SKM-1 (cell line): Measurements from ENCODE around the gene CROCC.

ENCODE experiments used
- DNase-seq: peaks from one replicate; lab custom pipeline; 2025; ENCODE audit not compliant: unreplicated experiment; lab: John Stamatoyannopoulos, UW

CROCC gene

GRCh38 chr1:16967962-16968361 lies 46.2 kb downstream of the CROCC start:
- no peak for DNase-seq

DNA sequence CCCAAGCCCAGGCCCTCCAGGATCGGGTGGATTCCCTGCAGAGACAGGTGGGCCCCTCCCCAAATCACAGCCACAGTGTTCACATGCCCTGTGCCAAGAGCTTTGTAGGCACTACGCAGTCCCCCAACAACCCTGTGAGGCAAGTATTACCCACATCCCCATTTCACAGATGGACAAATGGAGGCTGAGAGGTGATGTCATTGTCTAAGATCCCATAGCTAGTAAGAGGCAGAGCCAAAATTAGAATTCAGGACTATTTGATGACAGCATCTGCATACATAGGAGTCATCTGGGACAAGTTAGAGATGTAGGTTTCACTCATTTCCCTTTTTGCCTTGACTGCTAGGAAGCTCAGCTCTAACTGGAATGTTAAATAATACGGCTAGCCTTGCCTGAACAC lies 46.6 kb downstream of the CROCC start:
- DNase-seq = no peak

GRCh38 chr1:16969057-16969611 lies 47.4 kb downstream of the CROCC start:
- no peak for DNase-seq

GRCh38 chr1:16969651-16970050 lies 47.9 kb downstream of the CROCC start:
- DNase-seq = no peak

DNA sequence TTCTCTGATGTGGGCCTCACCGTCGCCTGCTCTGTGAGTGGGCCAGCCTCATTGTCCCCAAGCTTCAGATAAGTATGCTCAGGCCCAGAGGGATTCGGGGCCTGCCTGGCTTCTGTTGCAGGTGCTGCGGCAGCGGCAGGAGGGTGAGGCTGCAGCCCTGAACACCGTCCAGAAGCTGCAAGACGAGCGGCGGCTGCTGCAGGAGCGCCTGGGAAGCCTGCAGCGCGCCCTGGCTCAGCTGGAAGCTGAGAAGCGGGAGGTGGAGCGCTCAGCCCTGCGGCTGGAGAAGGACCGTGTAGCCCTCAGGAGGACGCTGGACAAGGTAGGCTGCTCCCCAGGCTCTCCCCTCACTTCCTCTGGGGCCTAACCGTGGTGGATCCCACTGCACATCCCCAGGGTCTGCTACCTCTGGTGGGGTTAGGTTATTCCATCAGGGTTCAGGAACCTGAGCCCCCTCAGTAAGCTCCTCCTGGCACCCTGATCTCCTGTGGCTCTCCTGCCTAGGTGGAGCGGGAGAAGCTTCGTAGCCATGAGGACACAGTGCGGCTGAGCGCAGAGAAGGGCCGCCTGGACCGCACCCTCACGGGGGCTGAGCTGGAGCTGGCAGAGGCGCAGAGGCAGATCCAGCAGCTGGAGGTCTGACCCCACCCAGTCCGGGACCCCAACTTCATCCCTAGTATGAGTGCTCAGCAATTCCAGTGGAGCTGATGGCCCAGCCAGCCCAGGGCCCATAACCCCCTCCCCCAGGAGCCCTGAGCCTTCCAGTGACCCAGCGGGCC lies 48.6 kb downstream of the CROCC start:
- no peak for DNase-seq

DNA sequence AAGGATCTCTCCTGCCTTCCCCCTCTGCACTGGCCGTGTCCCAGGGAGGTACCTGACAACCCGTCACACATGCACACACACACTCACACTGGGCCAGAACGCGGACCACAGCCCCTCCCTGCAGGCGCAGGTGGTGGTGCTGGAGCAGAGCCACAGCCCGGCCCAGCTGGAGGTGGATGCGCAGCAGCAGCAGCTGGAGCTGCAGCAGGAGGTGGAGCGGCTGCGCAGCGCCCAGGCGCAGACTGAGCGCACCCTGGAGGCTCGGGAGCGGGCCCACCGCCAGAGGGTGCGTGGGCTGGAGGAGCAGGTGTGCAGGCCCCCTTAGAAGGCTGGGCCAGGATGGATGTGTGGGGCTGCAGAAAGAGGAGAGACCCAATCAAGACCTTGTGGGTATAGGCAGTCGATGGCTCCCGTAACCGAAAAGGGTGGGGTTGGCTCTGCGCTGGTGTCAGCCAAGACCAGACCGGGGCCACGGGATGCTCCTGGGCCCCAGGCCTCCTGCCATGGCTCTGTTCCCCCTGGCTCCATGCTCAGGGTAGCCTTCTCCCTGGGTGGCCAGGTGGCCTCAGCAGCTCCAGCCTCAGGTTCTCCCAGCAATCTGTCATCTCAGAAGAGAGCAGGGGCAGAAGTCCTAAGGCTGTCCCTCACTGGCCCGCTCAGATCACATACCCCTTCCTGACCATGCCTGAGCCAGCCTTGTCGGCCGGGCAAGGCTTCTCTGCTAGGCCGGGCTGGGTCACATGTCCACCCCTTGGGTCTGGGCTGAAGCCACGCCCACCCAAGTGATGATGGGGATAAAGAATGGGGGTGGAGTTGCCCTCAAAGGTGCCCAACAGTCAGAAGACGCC lies 49.8 kb downstream of the CROCC start:
- DNase-seq = no peak

DNA sequence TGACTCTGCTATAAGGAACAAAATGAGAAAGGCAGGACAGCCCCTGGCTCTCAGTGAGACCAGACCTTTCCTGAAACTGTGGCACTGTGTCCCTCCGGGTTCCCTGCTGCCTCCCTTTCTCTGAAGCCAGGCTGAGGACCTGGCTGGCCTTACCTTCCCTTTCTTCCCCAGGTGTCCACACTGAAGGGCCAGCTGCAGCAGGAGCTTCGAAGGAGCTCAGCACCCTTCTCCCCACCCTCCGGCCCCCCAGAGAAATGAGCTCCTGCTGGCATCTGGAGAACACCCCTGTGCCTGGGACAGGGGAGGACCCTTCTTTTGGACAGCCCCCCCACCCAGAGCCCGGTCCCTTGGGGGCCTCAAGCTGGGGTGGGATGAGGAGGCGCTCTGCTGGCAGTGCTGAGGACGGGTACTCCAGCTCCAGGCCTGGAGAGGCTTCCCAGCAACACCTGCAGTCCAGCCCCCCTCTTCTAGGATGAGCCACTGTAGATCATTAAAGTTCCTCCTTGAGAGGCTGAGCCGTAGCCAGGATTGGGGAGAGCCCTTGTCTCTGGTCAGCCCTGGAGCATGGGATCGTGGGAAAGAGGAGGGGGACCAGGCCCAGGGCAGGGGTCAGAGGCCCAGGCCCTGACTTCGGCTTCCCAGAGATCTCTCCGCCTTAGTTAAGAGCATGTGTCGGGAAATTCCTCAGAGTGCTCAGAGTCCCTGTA lies 50.6 kb downstream of the CROCC start:
- no peak for DNase-seq

DNA sequence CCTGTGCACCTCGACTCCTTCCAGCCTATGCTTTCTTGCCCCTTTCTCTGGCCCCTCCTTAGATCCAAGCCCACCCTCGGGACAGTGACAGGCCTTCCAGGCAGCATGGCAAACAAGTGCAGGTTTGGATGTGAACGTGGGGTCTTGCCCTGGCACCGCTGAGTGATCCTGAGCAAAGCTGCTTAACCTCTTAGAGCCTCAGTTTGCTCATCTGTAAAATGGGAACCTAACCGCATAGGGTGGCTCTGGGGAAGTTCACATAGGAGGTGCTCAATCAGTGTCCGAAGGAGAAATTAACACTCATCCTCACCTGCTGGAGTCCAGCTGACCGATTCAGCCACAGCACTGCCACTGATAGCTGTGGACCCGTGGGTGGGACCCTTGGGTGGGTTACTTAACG lies 51.5 kb downstream of the CROCC start:
- no peak for DNase-seq

DNA sequence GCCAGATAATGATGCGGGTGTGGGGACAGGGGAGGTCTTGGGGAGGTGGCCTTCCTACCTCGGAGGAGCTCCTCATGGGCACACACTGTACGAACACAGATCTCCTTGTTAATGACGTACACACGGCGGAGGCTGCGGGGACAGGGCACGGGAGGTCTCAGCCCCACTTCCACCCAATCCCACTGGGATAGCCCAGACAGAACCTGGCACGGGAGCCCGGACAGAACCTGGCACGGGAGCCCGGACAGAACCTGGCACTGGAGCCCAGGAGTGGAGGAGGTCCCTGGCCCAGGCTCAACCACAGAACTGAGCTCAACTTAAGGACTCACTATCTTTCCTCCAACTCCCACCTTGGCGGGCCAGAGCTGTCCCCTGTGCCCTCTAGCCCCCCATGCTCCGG lies 53.5 kb downstream of the CROCC start:
- no peak for DNase-seq

- DNase-seq = no peak
Observed at GRCh38 chr1:16975838-16976237, 54.1 kb downstream of the CROCC start.

DNA sequence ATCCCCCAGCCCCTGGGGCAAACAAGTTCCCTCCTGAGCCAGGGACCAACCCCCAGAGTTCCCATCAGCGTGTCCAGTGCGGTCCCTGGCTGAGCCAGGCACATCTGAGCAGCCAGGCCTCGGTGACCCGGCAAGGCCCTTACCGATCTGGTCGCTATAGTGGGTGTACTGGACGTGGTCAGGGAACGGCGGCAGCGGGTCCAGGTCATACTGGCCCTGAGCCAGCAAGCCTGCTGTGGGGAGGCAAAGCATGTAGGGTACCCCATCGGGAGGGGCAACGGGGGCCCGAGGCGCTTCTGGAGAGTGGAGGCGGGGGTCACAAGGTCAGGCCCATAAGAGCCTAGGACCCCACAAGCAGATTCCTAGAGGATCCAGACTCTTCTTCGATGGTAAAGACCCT lies 55.2 kb downstream of the CROCC start:
- DNase-seq = no peak

DNA sequence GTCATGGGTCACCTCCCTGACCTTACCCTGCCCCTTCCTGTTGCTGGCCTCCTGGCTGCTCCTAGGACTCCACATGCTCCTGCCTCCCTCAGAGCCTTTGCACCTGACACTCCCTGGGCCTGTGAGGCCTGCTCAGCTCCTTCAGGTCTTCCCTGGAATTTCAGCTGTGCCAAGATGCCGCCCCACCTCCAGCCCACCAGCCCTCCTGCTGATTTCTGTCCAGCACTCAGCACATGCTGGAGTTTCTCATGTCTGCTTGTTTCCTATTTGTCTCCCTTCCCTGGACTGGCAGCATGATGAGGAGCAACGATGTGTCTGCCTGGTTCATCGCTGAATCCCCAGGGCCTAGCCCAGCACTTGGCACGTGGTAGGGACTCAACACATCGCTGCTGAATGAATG lies 55.6 kb downstream of the CROCC start:
- no peak for DNase-seq

GRCh38 chr1:16978139-16978538 lies 56.4 kb downstream of the CROCC start:
- no peak for DNase-seq

DNA sequence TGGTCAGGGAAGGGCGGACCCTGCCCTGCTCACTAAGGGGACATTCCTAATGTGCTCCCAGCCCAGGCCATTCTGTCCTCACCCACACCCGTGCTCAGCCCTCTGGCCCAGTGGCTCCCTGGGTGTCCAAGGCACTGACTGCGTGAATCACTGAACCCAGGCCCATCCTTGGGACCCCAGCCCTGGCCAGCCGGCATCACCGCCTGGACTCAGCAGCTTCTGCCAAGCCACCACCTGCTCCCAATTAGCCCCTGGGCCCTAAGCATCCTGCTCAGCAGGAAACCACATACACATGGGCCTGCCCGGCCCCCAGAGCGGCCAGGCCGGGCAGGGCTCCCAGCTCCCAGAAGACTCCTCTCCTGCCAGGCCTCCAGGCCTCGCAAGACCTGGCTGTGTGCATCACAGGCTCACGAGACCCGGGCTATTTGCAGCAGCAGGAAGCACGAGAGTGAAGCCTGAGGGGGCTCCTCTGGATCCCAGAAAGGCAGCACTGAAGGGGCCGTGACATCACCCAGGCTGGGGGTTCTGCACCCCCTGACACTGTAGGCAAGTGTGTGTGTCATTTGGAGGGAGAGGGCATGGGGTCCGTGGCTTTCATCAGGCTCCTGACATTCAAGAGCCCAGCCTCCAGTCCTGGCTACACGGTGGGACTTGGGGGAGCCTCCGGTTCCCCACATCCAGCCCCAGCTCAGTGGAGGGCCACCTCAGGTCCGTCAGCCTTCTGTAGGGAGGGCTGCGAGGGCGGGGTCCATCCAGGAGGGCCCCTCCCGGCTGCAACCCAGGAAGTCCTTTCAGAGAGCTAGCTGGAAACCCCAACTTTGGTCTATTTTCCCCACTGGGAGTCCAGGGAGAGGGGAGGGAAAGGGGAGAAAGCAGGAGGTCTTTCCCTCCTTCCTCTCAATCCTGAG lies 57.1 kb downstream of the CROCC start:
- DNase-seq = no peak

DNA sequence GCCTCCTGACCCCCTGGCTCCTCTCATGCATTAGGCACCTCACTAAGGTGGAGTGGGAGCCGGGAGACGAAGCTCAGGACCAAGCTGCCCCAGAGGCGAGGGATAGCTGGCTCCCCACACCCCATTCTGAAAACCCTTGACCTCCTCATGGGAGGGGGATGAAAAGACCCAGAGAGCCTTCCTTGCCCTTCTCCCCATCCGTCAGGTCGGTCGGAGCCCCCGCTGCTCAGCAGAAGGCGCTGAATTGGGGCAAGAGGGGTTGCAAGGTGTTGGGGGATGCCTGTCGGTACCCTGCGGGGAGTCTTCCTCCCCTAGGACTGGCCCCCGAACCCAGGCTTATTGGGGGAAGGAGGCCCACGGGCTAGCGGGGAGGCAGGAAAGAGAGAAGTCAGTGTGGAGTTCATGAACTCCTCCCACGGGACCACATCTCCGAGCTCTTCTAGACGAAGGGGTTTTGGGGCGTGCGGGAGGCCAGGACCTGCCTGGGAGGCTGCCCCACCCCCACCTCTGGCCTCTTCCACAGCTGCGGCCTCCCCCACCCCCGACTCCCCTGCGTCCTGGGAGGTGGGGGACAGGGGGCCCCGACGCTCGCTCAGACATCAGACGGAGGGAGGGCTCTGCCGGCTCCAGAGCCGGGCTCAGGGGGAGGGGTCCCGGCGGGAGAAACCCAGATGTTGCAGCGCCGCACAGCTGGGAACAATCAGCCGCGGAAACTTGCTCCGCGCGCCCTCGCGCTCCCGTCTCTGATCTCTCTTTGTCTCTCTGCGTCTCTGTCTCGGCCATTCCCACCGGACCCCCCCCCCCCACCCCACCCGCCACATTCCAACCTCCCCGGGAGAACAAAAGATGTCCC lies 58.0 kb downstream of the CROCC start:
- DNase-seq = no peak

DNA sequence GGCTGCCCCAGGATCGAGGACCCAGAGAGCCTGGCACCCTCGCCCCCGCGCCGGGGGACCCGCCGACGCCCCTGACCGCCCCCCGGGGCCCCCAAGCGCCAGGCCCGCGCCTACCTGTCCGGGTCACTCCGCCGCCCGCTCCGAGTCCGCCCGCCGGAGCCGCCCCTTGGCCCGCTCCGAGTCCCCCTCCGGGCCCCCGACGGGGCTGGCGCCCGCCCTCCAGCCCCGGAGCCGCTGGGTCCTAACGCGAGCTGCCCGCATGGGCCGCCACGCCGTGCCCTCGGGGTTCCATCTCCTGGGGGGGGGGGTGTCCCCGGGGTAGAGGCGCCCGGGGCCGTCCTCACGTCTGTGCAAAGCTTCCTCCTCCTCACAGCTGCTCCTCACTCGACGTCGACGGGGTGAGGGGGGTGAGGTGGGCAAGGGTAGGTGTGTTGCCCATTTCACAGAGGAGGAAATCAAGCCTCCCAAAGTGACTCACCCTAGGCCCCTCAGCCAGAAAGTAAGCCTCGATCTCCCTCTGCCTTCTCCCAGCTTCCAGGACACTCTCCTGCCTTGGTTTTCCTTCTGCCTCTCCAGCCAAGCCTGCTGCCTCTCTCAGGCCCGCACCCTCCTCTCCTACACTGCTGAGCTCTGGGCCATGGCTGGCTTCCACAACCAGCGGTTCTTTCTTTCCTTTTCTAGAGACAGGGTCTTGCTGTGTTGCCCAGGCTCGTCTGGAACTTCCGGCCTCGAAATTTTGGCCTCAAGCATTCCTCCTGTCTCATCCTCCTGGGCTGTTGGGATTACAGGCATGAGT lies 58.9 kb downstream of the CROCC start, which contains the start of gene MFAP2:
Gene MFAP2, minus strand, starts transcription at position 148 of the 796 bp plus-strand sequence. CDS start 2,347 bp downstream, outside the sequence.
- no peak for DNase-seq

- no peak for DNase-seq
Observed at GRCh38 chr1:16981269-16981849, 59.6 kb downstream of the CROCC start.

GRCh38 chr1:16982902-16983301 lies 61.2 kb downstream of the CROCC start:
- DNase-seq = no peak
